Loucy (cell line): Measurements from ENCODE around the gene ZCWPW1.

Experiments
- CTCF ChIP-seq: fragments of 200-600 bp; sonication (generic); conservative IDR thresholded peaks from 2 replicates; pipeline ENCODE4 v1.5.1; 2014; ENCODE audit warnings: mild to moderate bottlenecking, antibody characterized with exemption, low read length
- EZH2phosphoT487 ChIP-seq: fragments of 200-600 bp; IDR thresholded peaks from 2 replicates; pipeline ENCODE4 v1.6.1; 2018; ENCODE audit warnings: antibody characterized with exemption, mild to moderate bottlenecking, moderate library complexity, borderline replicate concordance

GRCh38 chr7:100443096-100443840, 14.8 kb upstream of the ZCWPW1 start:
- TF ChIP-seq CTCF (no peak), EZH2phosphoT487 (no peak)
